A673 (cell line): ENCODE results near the gene SARS1. TPM values are rescaled to one million over a fixed set of nuclear protein-coding genes. Genes with fewer than 3 reads are reported as not detected.
"Not testable (repeated sequence)": the region's sequence is repeated elsewhere in the genome, so short reads cannot be mapped to it uniquely, and the experiment has no call there.

ENCODE experiments used
- BruUV-seq: library from RNA; stranded (reverse); fragments of 400-500 nt; replicated peaks from 2 replicates; lab custom pipeline; 2021; lab: Mats Ljungman, UMichigan
- CTCF ChIA-PET: fragments of 300-600 bp; sonication (Branson Sonifier 250); formaldehyde crosslinking; loops from one replicate; lab custom pipeline; 2022; ENCODE audit warnings: antibody characterized with exemption; lab: Charles Lee
- POLR2A ChIA-PET: fragments of 300-600 bp; sonication (Branson Sonifier 250); formaldehyde crosslinking; loops from one replicate; lab custom pipeline; 2022; ENCODE audit warnings: antibody characterized with exemption; ENCODE audit not compliant: low non-redundant PET; lab: Charles Lee
- DNase-seq: peaks from one replicate; pipeline ENCODE4 v3.0.0-alpha.2; 2015; ENCODE audit warnings: low spot score
- H3K27ac ChIP-seq: fragments of 200-600 bp; sonication (generic); 2 replicates; pipeline ENCODE4 v1.5.1; 2016; ENCODE audit warnings: mixed run types, low read depth, mild to moderate bottlenecking, mixed read lengths, antibody characterized with exemption, low read length; ENCODE audit not compliant: poor library complexity, severe bottlenecking
- H3K27me3 ChIP-seq: fragments of 200-600 bp; sonication (generic); replicated peaks from 2 replicates; pipeline ENCODE4 v1.6.1; 2017; ENCODE audit warnings: mixed run types, low read depth, mild to moderate bottlenecking, mixed read lengths, antibody characterized with exemption, low read length; ENCODE audit not compliant: insufficient read depth, poor library complexity
- H3K36me3 ChIP-seq: fragments of 200-600 bp; sonication (generic); 2 replicates; pipeline ENCODE4 v1.6.1; 2016; ENCODE audit warnings: mixed run types, mild to moderate bottlenecking, mixed read lengths, antibody characterized with exemption, low read length; ENCODE audit not compliant: insufficient read depth, poor library complexity, severe bottlenecking
- H3K4me1 ChIP-seq: fragments of 200-600 bp; sonication (generic); 2 replicates; pipeline ENCODE4 v1.6.1; 2017; ENCODE audit warnings: mixed run types, mild to moderate bottlenecking, mixed read lengths, antibody characterized with exemption, low read length; ENCODE audit not compliant: insufficient read depth, poor library complexity, severe bottlenecking
- H3K4me3 ChIP-seq: fragments of 200-600 bp; sonication (generic); 2 replicates; pipeline ENCODE4 v1.5.1; 2016; ENCODE audit warnings: low read depth, mixed run types, mild to moderate bottlenecking, mixed read lengths, low read length; ENCODE audit not compliant: poor library complexity, severe bottlenecking
- H3K9me3 ChIP-seq: fragments of 200-600 bp; sonication (generic); 2 replicates; pipeline ENCODE4 v1.6.1; 2016; ENCODE audit warnings: mixed run types, low read depth, mild to moderate bottlenecking, mixed read lengths, antibody characterized with exemption, low read length; ENCODE audit not compliant: poor library complexity, severe bottlenecking
- EZH2 ChIP-seq: fragments of 200-600 bp; sonication (generic); IDR thresholded peaks from 2 replicates; pipeline ENCODE4 v1.6.1; 2017; ENCODE audit warnings: borderline replicate concordance, low read depth, mild to moderate bottlenecking, mixed read lengths, antibody characterized with exemption, low read length; ENCODE audit not compliant: poor library complexity, severe bottlenecking
- intact Hi-C: fragments of 100-400 bp; cut with micrococcal nuclease; formaldehyde crosslinking; loops from one replicate; pipeline ENCODE4 v1.10.0; 2022; ENCODE audit not compliant: unreplicated experiment
- total RNA-seq: library from RNA; stranded (reverse); gene quantifications from 2 replicates; pipeline ENCODE4 v1.2.3, GENCODE V29; 2021
- TF ChIP-seq, protein P1 (sequence below): fragments of 300-800, 200-600 bp; sonication (generic); conservative IDR thresholded peaks from 2 replicates; pipeline ENCODE4 v1.5.1; 2017; ENCODE audit warnings: low read depth, mild to moderate bottlenecking, antibody characterized with exemption, low read length, moderate library complexity, mixed read lengths

SARS1 gene
- total RNA-seq, 1 experiment from 2014 or later: 259 TPM

DNA sequence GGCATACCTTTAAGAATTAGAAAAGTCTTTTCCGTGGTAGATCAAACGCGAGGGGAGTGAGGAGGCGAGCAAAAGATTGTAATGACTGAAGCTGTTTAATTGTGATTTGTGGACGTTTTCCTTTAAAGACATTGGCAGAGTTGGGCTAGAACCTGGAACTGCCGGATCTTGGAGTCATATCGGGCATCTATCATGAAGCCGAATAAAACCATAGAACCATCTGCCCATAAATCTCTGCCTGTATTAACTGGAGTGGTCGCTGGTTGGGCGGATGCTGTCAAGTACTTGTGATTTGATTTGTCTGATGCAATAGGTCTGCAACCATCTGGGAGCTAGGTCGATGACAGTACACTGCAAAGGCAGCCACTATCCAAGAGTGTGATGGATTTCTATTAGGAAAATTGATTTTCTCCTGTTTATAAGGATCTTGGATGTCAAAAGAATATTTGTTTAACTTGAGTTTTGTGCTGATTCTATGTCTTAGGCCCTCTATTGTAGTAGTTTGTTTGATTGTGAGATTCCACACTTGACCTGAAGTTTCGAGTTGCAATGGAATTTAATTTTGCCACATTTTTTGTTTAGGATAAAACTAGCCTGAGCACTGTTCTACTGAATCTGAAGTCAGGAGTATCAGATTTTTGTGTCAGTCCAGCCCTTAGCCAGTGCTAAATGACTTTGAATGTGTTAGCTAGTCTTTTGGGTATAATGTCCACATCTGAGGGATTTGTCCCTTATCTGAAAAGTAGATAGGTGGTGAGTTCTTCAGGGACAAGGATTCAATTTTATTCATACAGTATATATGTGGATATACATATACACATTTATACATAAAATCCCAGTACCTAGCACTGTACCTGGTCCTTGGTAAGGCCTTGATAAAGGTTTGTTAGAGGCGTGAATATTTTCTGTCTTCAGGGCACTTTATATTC is 1.2 kb downstream of the SARS1 start:
- H3K4me1 ChIP-seq: peaks cover 18% of the 10 kb centered on the region
- TSS peak; percentile 62 for BruUV-seq
- H3K27me3 ChIP-seq: no peaks in the 10 kb centered on the region
- DNase-seq: peak; percentile 87
- H3K27ac ChIP-seq: peak overlapping the region; percentile 91
- no peak for TF ChIP-seq EZH2
- TF ChIP-seq, protein P1, sequence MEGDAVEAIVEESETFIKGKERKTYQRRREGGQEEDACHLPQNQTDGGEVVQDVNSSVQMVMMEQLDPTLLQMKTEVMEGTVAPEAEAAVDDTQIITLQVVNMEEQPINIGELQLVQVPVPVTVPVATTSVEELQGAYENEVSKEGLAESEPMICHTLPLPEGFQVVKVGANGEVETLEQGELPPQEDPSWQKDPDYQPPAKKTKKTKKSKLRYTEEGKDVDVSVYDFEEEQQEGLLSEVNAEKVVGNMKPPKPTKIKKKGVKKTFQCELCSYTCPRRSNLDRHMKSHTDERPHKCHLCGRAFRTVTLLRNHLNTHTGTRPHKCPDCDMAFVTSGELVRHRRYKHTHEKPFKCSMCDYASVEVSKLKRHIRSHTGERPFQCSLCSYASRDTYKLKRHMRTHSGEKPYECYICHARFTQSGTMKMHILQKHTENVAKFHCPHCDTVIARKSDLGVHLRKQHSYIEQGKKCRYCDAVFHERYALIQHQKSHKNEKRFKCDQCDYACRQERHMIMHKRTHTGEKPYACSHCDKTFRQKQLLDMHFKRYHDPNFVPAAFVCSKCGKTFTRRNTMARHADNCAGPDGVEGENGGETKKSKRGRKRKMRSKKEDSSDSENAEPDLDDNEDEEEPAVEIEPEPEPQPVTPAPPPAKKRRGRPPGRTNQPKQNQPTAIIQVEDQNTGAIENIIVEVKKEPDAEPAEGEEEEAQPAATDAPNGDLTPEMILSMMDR: no peak
- H3K36me3 ChIP-seq: peaks cover 31% of the 10 kb centered on the region
- H3K9me3 ChIP-seq: no peaks in the 10 kb centered on the region
- H3K4me3 ChIP-seq: peak overlapping the region; percentile 62
- ChIA-PET POLR2A (interaction anchor here (0.5 to 1.0 kb wide), 3 partner anchors 21 to 257 kb away, joined by 3 to 5 read pairs (median 3); no protein-coding TSS in a partner anchor), CTCF (interaction anchor here (0.8 to 1.9 kb wide), 2 partner anchors 14 to 22 kb away, joined by 3 to 11 read pairs; no protein-coding TSS in a partner anchor)
- intact Hi-C loops: no loop called here

DNA sequence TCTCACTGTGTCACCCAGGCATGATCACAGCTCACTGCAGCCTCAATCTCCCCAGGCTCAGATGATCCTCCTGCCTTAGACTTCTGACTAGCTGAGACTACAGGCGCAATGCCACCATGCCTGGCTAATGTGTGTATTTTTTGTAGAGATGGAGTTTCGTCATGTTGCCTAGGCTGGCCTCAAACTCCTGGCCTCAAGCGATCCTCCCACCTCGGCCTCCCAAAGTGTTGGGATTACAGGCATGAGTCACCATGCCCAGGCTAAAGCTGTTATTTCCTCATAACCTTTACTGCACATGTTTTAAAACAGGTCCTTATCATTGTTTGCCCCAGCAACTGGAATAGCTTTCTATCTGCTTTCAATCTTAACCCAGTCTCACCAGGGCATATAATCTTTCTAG is 2.9 kb downstream of the SARS1 start:
- POLR2A ChIA-PET: interaction anchor here (0.6 kb wide), 1 partner anchor 182 kb away, joined by 17 read pairs; no protein-coding TSS in a partner anchor
- no peaks in the 10 kb centered on the region for H3K27me3 ChIP-seq
- CTCF ChIA-PET: no interaction called here
- intact Hi-C loops: no loop called here
- peaks cover 38% of the 10 kb centered on the region for H3K36me3 ChIP-seq
- DNase-seq: no peak
- H3K4me3 ChIP-seq: no peak overlapping the region
- peaks cover 18% of the 10 kb centered on the region for H3K4me1 ChIP-seq
- no TSS peak for BruUV-seq
- H3K27ac ChIP-seq: peak overlapping the region; percentile 91
- no peaks in the 10 kb centered on the region for H3K9me3 ChIP-seq
- TF ChIP-seq, protein P1: no peak
- TF ChIP-seq EZH2: no peak

DNA sequence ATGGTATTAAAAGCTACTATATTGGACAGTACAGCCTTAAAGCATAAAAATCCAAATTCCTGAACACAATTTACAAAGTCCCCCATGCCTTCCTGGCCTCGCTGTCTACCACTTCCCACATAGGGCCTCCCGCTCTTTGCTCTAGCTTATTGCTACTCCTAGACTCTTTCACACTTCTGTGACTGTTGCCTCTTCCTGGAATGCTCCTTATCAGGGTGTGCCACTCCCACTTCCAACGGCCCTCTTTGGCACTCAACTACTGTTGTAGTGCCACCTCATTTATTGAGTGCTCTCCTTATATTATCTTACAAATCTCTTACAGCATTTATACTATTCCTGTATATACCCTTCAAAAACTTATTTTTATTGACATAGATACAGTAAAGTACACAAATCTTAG is 4.8 kb downstream of the SARS1 start:
- BruUV-seq: no TSS peak
- POLR2A ChIA-PET: interaction anchor here (0.6 kb wide), 1 partner anchor 179 kb away, joined by 7 read pairs; no protein-coding TSS in a partner anchor
- intact Hi-C loops: no loop called here
- CTCF ChIA-PET: interaction anchor here (0.7 kb wide), 2 partner anchors 180 to 394 kb away, joined by 4 to 6 read pairs; no protein-coding TSS in a partner anchor
- Histone ChIP-seq H3K4me1 (peaks cover 12% of the 10 kb centered on the region), H3K36me3 (peaks cover 38% of the 10 kb centered on the region), H3K4me3 (no peak overlapping the region), H3K27me3 (no peaks in the 10 kb centered on the region), H3K9me3 (no peaks in the 10 kb centered on the region), H3K27ac (no peak overlapping the region)
- TF ChIP-seq, protein P1: no peak
- no peak for TF ChIP-seq EZH2
- DNase-seq: no peak

DNA sequence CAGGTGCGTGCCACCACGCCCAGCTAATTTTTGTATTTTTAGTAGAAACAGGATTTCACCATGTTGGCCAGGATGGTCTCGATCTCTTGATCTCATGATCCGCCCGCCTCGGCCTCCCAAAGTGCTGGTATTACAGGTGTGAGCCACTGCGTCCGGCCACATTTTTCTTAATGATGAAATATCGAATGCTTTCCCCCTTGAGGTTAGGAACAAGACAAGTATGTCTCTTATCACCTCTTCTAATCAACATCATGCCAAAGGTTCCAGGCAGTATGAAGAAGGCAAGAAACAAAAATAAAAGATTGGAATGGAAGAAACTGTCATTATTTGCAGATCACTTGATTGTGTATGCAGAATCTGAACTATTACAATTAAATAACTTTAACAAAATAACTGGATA is 7.5 kb downstream of the SARS1 start:
- DNase-seq, H3K27ac ChIP-seq, BruUV-seq, H3K9me3 ChIP-seq, intact Hi-C loops, H3K27me3 ChIP-seq, CTCF ChIA-PET, H3K4me3 ChIP-seq: not testable (repeated sequence)
- POLR2A ChIA-PET: interaction anchor here (0.7 kb wide), 1 partner anchor 8 kb away, joined by 4 read pairs; no protein-coding TSS in a partner anchor
- peaks cover 32% of the 10 kb centered on the region for H3K36me3 ChIP-seq
- peaks cover 20% of the 10 kb centered on the region for H3K4me1 ChIP-seq
